ENCODE results near the gene SKOR1.

The SKOR1 gene

GRCh38 chr15:67784856-67785430 is 40.4 kb upstream of the SKOR1 start:
- Histone ChIP-seq H3K4me3 (ENCODE audit: low read length) (no peak overlapping the region), H3K27me3 (ENCODE audit: insufficient read depth, low read length) (no peaks in the 10 kb centered on the region), H3K36me3 (ENCODE audit: insufficient read depth, low read length) (no peaks in the 10 kb centered on the region), H3K9me3 (ENCODE audit: low read length) (no peaks in the 10 kb centered on the region), H3K4me1 (ENCODE audit: insufficient read depth, low read length) (peaks cover 27% of the 10 kb centered on the region), H2AFZ (ENCODE audit: low read depth, low read length) (no peak overlapping the region)

DNA sequence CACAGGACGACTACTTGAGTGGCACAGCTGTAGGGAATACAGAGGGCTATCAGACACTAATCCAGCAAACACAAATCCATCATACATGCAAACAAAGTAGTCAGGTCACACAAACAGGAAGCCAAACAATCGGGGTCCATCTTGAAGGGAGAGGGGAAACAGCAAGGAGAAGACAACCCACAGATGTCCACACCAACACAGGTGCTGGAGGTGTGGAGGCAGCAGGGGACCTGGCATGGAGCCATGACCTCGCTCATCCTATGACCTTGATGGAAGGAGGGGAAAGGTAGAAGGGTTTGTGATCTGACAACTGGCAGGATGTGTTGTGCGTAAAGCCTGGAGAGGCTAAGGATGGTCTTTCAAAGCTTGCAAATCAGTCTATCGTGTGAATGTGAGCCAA is 39.9 kb upstream of the SKOR1 start:
- no peak overlapping the region for H2AFZ ChIP-seq (ENCODE audit: low read depth, low read length)
- no peaks in the 10 kb centered on the region for H3K9me3 ChIP-seq (ENCODE audit: low read length)
- peaks cover 27% of the 10 kb centered on the region for H3K4me1 ChIP-seq (ENCODE audit: insufficient read depth, low read length)
- H3K36me3 ChIP-seq (ENCODE audit: insufficient read depth, low read length), result no peaks in the 10 kb centered on the region
- no peaks in the 10 kb centered on the region for H3K27me3 ChIP-seq (ENCODE audit: insufficient read depth, low read length)
- no peak overlapping the region for H3K4me3 ChIP-seq (ENCODE audit: low read length)

DNA sequence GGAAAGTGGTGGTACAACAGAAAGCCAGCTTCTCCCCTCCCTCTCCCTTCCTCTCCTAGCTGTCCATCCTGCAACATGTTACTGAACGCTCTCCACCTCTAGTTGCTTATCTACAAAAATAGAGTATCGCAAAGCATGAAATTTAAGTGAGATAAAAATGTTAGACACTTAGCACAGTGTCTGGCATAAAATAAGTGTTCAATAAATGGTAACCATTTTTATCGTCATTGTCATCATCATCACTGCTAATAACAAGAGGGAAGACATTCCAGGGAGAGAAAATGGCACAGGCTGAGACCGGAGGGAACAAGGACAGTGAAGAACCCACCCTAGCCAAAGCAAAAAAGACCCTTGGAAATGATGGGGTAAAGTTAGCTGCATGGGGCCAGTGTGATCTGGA is 38.7 kb upstream of the SKOR1 start:
- Histone ChIP-seq H3K4me3 (ENCODE audit: low read length) (no peak overlapping the region), H3K27me3 (ENCODE audit: insufficient read depth, low read length) (no peaks in the 10 kb centered on the region), H3K9me3 (ENCODE audit: low read length) (no peaks in the 10 kb centered on the region), H3K36me3 (ENCODE audit: insufficient read depth, low read length) (no peaks in the 10 kb centered on the region), H3K4me1 (ENCODE audit: insufficient read depth, low read length) (peaks cover 23% of the 10 kb centered on the region), H2AFZ (ENCODE audit: low read depth, low read length) (no peak overlapping the region)

DNA sequence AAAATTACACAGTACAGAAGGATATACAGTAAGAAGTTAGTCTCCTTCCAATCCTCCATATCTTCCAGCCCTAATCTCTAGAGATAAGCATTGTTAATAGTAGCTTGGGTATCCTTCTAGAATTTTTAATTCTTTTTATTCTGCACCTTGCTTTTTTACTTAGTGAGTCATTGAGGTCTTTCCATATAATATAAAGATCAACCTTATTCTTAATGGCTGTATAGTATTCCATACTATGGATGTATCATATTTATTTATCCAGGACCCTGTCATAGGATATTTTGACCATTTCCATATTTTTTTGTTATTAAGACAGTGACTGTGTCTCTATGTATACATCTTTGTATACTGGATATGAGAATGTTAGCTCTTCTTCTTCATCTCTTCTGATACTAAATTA is 36.3 kb upstream of the SKOR1 start:
- no peaks in the 10 kb centered on the region for H3K9me3 ChIP-seq (ENCODE audit: low read length)
- no peaks in the 10 kb centered on the region for H3K27me3 ChIP-seq (ENCODE audit: insufficient read depth, low read length)
- H3K36me3 ChIP-seq (ENCODE audit: insufficient read depth, low read length), result no peaks in the 10 kb centered on the region
- no peak overlapping the region for H2AFZ ChIP-seq (ENCODE audit: low read depth, low read length)
- no peak overlapping the region for H3K4me3 ChIP-seq (ENCODE audit: low read length)
- H3K4me1 ChIP-seq (ENCODE audit: insufficient read depth, low read length), result peaks cover 8% of the 10 kb centered on the region

DNA sequence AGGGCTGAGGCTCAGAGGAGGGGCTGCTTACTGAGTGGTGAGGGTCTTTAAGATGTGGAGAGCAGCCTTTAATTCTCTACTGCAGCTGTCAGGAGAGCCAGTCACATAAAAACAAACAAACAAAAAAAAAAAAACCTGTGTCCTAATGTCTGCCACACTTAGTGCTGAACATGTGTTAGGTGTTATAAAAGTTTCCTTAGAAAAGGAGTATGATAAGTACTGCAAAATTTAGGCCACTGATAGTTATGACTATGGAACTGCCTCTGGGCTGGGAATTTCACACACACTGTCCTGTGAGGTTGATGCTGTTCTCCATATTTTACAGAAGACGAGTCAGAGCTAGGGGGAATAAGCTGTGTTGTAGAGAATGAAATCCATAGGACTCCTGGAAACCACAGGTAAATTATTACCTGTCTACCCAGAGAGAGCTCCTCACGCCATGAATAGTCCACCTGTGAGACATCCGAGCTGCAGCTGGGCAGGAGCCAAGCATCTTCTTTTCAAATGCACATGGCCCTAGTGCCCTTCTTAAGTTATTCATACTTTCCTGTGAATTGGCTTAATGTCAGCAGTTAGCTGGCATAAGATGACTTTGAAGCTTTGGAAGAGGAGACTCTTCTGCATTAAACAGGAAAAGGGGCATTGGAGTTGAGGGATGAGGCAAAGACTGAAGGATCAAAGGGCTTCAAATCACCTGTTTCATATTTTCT is 34.5 kb upstream of the SKOR1 start:
- H2AFZ ChIP-seq (ENCODE audit: low read depth, low read length), result no peak overlapping the region
- H3K9me3 ChIP-seq (ENCODE audit: low read length), result peaks cover 3% of the 10 kb centered on the region
- H3K4me3 ChIP-seq (ENCODE audit: low read length), result no peak overlapping the region
- H3K4me1 ChIP-seq (ENCODE audit: insufficient read depth, low read length), result peaks cover 8% of the 10 kb centered on the region
- H3K27me3 ChIP-seq (ENCODE audit: insufficient read depth, low read length), result no peaks in the 10 kb centered on the region
- no peaks in the 10 kb centered on the region for H3K36me3 ChIP-seq (ENCODE audit: insufficient read depth, low read length)

DNA sequence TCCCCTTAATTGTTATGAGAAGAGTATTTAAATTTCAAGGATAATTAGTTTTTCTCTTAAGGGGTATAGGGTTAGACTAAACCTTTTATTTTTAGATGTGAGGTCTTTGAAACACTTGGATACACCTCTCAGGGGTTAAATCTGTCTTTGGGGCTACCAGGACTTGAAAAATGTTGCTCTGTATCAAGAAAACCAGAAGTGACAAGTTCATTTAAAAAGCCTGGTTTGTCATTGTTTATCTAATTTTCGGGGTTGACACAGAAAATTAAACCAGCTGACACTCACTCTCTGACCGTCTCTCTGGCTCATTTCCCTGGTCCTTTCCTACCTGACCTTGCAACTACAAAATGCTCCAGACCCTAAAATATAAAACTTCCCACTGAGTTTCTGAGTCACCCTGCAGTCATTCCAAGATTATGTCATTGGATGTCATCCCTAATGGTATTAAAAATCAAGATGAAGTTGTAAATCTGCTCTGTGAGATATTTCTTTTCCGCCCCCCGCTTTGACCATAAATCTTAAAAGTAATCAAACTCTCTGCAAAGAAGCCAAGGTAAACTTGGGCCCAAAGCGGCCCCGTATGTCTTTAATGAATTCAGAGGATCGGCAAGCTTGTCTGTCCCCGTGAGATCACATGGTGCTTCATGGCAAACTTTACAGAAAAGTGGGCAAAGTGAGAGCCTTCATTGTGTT is 32.9 kb upstream of the SKOR1 start:
- Histone ChIP-seq H3K27me3 (ENCODE audit: insufficient read depth, low read length) (no peaks in the 10 kb centered on the region), H3K4me1 (ENCODE audit: insufficient read depth, low read length) (peaks cover 2% of the 10 kb centered on the region), H3K36me3 (ENCODE audit: insufficient read depth, low read length) (no peaks in the 10 kb centered on the region), H2AFZ (ENCODE audit: low read depth, low read length) (no peak overlapping the region), H3K4me3 (ENCODE audit: low read length) (no peak overlapping the region), H3K9me3 (ENCODE audit: low read length) (peaks cover 3% of the 10 kb centered on the region)

- Histone ChIP-seq H3K9me3 (ENCODE audit: low read length) (peaks cover 3% of the 10 kb centered on the region), H3K4me1 (ENCODE audit: insufficient read depth, low read length) (peaks cover 2% of the 10 kb centered on the region), H2AFZ (ENCODE audit: low read depth, low read length) (no peak overlapping the region), H3K27me3 (ENCODE audit: insufficient read depth, low read length) (no peaks in the 10 kb centered on the region), H3K4me3 (ENCODE audit: low read length) (no peak overlapping the region), H3K36me3 (ENCODE audit: insufficient read depth, low read length) (no peaks in the 10 kb centered on the region)
Observed at GRCh38 chr15:67794832-67795574, 30.3 kb upstream of the SKOR1 start.

DNA sequence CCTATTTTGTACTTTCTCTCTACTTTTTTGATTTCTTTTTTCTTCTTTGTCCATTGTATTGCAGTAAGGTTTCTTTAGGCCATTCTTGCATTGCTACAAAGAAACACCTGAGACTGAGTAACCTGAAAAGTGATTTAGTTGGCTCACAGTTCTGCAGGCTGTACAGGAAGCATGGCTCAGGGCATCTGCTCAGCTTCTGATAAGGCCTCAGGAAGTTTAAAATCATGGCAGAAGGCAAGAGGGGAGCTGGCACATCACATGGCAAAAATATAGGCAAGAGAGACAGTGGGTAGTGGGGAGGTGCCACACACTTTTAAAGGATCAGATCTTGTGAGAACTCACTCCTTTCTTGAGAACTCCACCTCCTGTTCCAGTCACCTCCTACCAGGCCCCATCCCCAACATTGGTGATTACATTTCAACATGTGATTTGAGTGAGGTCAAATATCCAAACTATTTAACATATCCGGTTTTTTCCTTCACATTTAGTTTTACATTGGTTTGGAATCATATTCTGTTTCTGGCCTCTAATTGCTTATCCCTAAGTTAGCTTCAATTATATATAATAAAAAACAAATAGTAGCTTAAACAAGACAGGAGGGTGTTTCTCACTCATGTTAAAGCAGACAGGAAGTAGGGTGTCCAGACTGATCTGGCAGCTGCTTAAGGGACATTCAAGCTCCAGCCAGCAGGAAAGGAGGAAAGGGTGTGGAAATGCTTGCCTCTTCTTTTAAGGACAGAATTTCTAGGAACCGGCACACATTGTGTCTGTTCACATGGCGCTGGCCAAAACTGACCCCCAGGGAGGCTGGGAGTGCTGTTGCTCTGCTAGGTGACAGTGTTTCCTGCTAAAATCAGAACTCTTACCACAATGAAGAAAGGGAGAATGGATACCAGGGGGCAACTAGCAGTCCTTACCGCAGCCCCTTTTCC is 28.8 kb upstream of the SKOR1 start:
- Histone ChIP-seq H3K4me3 (ENCODE audit: low read length) (no peak overlapping the region), H3K9me3 (ENCODE audit: low read length) (peaks cover 3% of the 10 kb centered on the region), H3K36me3 (ENCODE audit: insufficient read depth, low read length) (no peaks in the 10 kb centered on the region), H2AFZ (ENCODE audit: low read depth, low read length) (no peak overlapping the region), H3K27me3 (ENCODE audit: insufficient read depth, low read length) (no peaks in the 10 kb centered on the region), H3K4me1 (ENCODE audit: insufficient read depth, low read length) (peaks cover 2% of the 10 kb centered on the region)

DNA sequence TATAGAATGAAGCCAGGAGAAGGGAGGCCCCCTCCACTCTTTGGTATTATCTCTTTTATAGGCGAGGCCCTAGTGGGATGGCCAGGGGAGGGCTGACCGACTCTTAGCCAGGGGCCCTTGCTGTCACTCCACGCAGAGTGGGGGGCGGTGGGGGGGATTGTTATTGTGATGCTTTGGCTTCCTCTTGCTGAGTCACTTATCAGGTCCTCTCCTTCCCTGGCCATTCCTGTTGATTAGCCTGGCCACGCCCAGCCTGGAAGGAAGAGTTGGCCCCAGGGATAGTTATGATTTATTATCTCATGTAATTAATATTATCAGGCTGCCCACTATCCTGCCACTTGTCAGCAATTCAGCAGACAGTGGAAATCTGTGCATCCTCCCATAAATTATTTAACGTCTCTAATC is 25.5 kb upstream of the SKOR1 start:
- H3K9me3 ChIP-seq (ENCODE audit: low read length), result peaks cover 1% of the 10 kb centered on the region
- H3K27me3 ChIP-seq (ENCODE audit: insufficient read depth, low read length), result no peaks in the 10 kb centered on the region
- no peak overlapping the region for H3K4me3 ChIP-seq (ENCODE audit: low read length)
- peaks cover 9% of the 10 kb centered on the region for H3K4me1 ChIP-seq (ENCODE audit: insufficient read depth, low read length)
- no peak overlapping the region for H2AFZ ChIP-seq (ENCODE audit: low read depth, low read length)
- no peaks in the 10 kb centered on the region for H3K36me3 ChIP-seq (ENCODE audit: insufficient read depth, low read length)

DNA sequence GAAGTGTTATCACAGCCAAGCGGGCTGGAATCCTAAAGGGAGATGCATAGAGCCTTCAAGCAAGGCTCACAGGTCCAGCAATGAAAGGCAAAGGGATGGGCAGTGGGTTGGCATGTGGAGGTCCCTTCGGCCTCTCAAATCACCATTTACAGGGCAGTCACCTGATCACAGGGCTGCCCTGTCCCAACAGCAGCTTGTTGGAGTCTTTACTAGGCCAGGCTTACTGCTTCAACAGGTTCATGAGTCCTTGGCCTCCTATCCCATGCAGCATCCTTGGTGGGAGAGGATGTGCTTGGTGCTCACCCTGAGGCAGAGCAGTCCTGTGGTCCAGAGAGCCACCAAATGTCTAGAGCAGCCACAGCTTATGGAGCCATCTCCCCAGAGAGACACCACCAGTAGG is 24.2 kb upstream of the SKOR1 start:
- H3K9me3 ChIP-seq (ENCODE audit: low read length), result no peaks in the 10 kb centered on the region
- H3K4me1 ChIP-seq (ENCODE audit: insufficient read depth, low read length), result peaks cover 13% of the 10 kb centered on the region
- H3K36me3 ChIP-seq (ENCODE audit: insufficient read depth, low read length), result no peaks in the 10 kb centered on the region
- H3K4me3 ChIP-seq (ENCODE audit: low read length), result no peak overlapping the region
- no peak overlapping the region for H2AFZ ChIP-seq (ENCODE audit: low read depth, low read length)
- H3K27me3 ChIP-seq (ENCODE audit: insufficient read depth, low read length), result no peaks in the 10 kb centered on the region

GRCh38 chr15:67801926-67802914 is 23.1 kb upstream of the SKOR1 start:
- no peak overlapping the region for H2AFZ ChIP-seq (ENCODE audit: low read depth, low read length)
- peaks cover 13% of the 10 kb centered on the region for H3K4me1 ChIP-seq (ENCODE audit: insufficient read depth, low read length)
- no peaks in the 10 kb centered on the region for H3K27me3 ChIP-seq (ENCODE audit: insufficient read depth, low read length)
- H3K4me3 ChIP-seq (ENCODE audit: low read length), result no peak overlapping the region
- no peaks in the 10 kb centered on the region for H3K9me3 ChIP-seq (ENCODE audit: low read length)
- no peaks in the 10 kb centered on the region for H3K36me3 ChIP-seq (ENCODE audit: insufficient read depth, low read length)
